ENCODE measurements around the gene MS4A14. TPM values are rescaled to one million over a fixed set of nuclear protein-coding genes. Genes with fewer than 3 reads are reported as not detected.
"Not testable (repeated sequence)": the region's sequence is repeated elsewhere in the genome, so short reads cannot be mapped to it uniquely, and the experiment has no call there.

Gene MS4A14
- total RNA-seq, 1 donor from 2014 or later = not detected

GRCh38 chr11:60360621-60361020 is 35.6 kb upstream of the MS4A14 start:
- H3K27me3 Mint-ChIP-seq (ENCODE audit: unreplicated experiment) = no peaks in the 10 kb centered on the region
- H3K4me3 Mint-ChIP-seq (ENCODE audit: unreplicated experiment) = no peak overlapping the region
- H3K4me1 Mint-ChIP-seq (ENCODE audit: low read depth, unreplicated experiment) = no peaks in the 10 kb centered on the region
- H3K36me3 Mint-ChIP-seq (ENCODE audit: unreplicated experiment) = peaks cover 4% of the 10 kb centered on the region
- DNase-seq = no peak
- TF ChIP-seq, protein P1, sequence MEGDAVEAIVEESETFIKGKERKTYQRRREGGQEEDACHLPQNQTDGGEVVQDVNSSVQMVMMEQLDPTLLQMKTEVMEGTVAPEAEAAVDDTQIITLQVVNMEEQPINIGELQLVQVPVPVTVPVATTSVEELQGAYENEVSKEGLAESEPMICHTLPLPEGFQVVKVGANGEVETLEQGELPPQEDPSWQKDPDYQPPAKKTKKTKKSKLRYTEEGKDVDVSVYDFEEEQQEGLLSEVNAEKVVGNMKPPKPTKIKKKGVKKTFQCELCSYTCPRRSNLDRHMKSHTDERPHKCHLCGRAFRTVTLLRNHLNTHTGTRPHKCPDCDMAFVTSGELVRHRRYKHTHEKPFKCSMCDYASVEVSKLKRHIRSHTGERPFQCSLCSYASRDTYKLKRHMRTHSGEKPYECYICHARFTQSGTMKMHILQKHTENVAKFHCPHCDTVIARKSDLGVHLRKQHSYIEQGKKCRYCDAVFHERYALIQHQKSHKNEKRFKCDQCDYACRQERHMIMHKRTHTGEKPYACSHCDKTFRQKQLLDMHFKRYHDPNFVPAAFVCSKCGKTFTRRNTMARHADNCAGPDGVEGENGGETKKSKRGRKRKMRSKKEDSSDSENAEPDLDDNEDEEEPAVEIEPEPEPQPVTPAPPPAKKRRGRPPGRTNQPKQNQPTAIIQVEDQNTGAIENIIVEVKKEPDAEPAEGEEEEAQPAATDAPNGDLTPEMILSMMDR (IDR thresholded peaks at IDR 0.05; ENCODE audit: partially characterized antibody, unreplicated experiment) = no peak
- no peak overlapping the region for H3K27ac Mint-ChIP-seq (ENCODE audit: unreplicated experiment)
- H3K9me3 Mint-ChIP-seq (ENCODE audit: unreplicated experiment) = peaks cover 6% of the 10 kb centered on the region

- Mint-ChIP-seq H3K27me3 (ENCODE audit: unreplicated experiment) (no peaks in the 10 kb centered on the region), H3K27ac (ENCODE audit: unreplicated experiment) (no peak overlapping the region), H3K9me3 (ENCODE audit: unreplicated experiment) (peaks cover 6% of the 10 kb centered on the region), H3K36me3 (ENCODE audit: unreplicated experiment) (peaks cover 4% of the 10 kb centered on the region), H3K4me1 (ENCODE audit: low read depth, unreplicated experiment) (peaks cover 2% of the 10 kb centered on the region), H3K4me3 (ENCODE audit: unreplicated experiment) (no peak overlapping the region)
- DNase-seq = no peak
- TF ChIP-seq, protein P1 (IDR thresholded peaks at IDR 0.05; ENCODE audit: partially characterized antibody, unreplicated experiment) = no peak
Observed at GRCh38 chr11:60362241-60362640, 34.0 kb upstream of the MS4A14 start.

GRCh38 chr11:60363542-60364470 is 32.5 kb upstream of the MS4A14 start:
- peaks cover 4% of the 10 kb centered on the region for H3K36me3 Mint-ChIP-seq (ENCODE audit: unreplicated experiment)
- H3K9me3 Mint-ChIP-seq (ENCODE audit: unreplicated experiment) = peaks cover 6% of the 10 kb centered on the region
- TF ChIP-seq, protein P1 (IDR thresholded peaks at IDR 0.05; ENCODE audit: partially characterized antibody, unreplicated experiment) = peak; percentile 79
- DNase-seq = peak; percentile 66
- H3K4me1 Mint-ChIP-seq (ENCODE audit: low read depth, unreplicated experiment) = peaks cover 2% of the 10 kb centered on the region
- H3K27me3 Mint-ChIP-seq (ENCODE audit: unreplicated experiment) = no peaks in the 10 kb centered on the region
- H3K4me3 Mint-ChIP-seq (ENCODE audit: unreplicated experiment) = no peak overlapping the region
- no peak overlapping the region for H3K27ac Mint-ChIP-seq (ENCODE audit: unreplicated experiment)

- not testable (repeated sequence) for H3K36me3 Mint-ChIP-seq (ENCODE audit: unreplicated experiment); DNase-seq; H3K4me3 Mint-ChIP-seq (ENCODE audit: unreplicated experiment); H3K4me1 Mint-ChIP-seq (ENCODE audit: low read depth, unreplicated experiment); H3K9me3 Mint-ChIP-seq (ENCODE audit: unreplicated experiment); H3K27me3 Mint-ChIP-seq (ENCODE audit: unreplicated experiment); H3K27ac Mint-ChIP-seq (ENCODE audit: unreplicated experiment)
Observed at GRCh38 chr11:60366262-60366904, 29.9 kb upstream of the MS4A14 start.

DNA sequence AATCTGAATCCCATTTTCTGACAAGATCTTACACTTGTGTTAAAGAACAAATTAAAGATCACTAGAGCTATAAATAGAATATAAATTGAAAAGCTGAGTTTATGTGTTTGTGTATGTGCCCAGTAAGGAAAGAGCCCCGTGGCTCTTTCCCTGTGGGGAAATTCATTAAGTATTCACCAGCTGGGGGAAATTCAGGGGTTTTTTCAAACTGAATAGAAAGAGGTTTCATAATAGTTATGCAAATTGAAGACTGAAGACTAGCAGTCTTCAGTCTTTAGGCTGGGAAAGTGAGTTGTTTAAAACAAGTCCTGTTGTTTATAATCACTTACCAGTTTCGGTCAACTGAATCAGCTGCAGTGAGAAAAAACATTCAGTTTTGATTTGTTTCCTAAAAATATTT is 29.2 kb upstream of the MS4A14 start:
- H3K4me3 Mint-ChIP-seq (ENCODE audit: unreplicated experiment) = no peak overlapping the region
- H3K4me1 Mint-ChIP-seq (ENCODE audit: low read depth, unreplicated experiment) = peaks cover 2% of the 10 kb centered on the region
- no peaks in the 10 kb centered on the region for H3K9me3 Mint-ChIP-seq (ENCODE audit: unreplicated experiment)
- H3K27me3 Mint-ChIP-seq (ENCODE audit: unreplicated experiment) = no peaks in the 10 kb centered on the region
- no peak overlapping the region for H3K27ac Mint-ChIP-seq (ENCODE audit: unreplicated experiment)
- DNase-seq = no peak
- TF ChIP-seq, protein P1 (IDR thresholded peaks at IDR 0.05; ENCODE audit: partially characterized antibody, unreplicated experiment) = no peak
- H3K36me3 Mint-ChIP-seq (ENCODE audit: unreplicated experiment) = no peaks in the 10 kb centered on the region
